ENCODE measurements around the gene TECTA.
A peak's percentile ranks its signal among the peaks of the same experiment; 100 is the strongest.

Gene TECTA

GRCh38 chr11:121081321-121081720 is 19.7 kb upstream of the TECTA start:
- H3K27ac ChIP-seq (replicated peaks): no peak overlapping the region
- no peak overlapping the region for H3K4me3 ChIP-seq (replicated peaks; ENCODE audit: insufficient read depth, low read length)
- H3K27me3 ChIP-seq (ENCODE audit: insufficient read depth, poor library complexity, severe bottlenecking): no peaks in the 10 kb centered on the region
- TF ChIP-seq SPI1 (IDR thresholded peaks at IDR 0.05; ENCODE audit: borderline replicate concordance, low read depth) (no peak), POLR2AphosphoS5 (IDR thresholded peaks at IDR 0.05; ENCODE audit: low read depth) (no peak), CTCF (IDR thresholded peaks at IDR 0.05; ENCODE audit: insufficient read depth, low read length) (no peak), GABPA (IDR thresholded peaks at IDR 0.05; ENCODE audit: low read depth) (no peak)
- DNase-seq (ENCODE audit: low read depth in 1 of 2, low spot score in 1 of 2): no peak

GRCh38 chr11:121082219-121082618 is 18.8 kb upstream of the TECTA start:
- TF ChIP-seq POLR2AphosphoS5 (IDR thresholded peaks at IDR 0.05; ENCODE audit: low read depth): no peak
- TF ChIP-seq CTCF (IDR thresholded peaks at IDR 0.05; ENCODE audit: insufficient read depth, low read length): no peak
- peak; percentile 76 for TF ChIP-seq SPI1 (IDR thresholded peaks at IDR 0.05; ENCODE audit: borderline replicate concordance, low read depth)
- DNase-seq (ENCODE audit: low read depth in 1 of 2, low spot score in 1 of 2): no peak
- Histone ChIP-seq H3K27me3 (ENCODE audit: insufficient read depth, poor library complexity, severe bottlenecking) (no peaks in the 10 kb centered on the region), H3K27ac (replicated peaks) (no peak overlapping the region), H3K4me3 (replicated peaks; ENCODE audit: insufficient read depth, low read length) (no peak overlapping the region)

DNA sequence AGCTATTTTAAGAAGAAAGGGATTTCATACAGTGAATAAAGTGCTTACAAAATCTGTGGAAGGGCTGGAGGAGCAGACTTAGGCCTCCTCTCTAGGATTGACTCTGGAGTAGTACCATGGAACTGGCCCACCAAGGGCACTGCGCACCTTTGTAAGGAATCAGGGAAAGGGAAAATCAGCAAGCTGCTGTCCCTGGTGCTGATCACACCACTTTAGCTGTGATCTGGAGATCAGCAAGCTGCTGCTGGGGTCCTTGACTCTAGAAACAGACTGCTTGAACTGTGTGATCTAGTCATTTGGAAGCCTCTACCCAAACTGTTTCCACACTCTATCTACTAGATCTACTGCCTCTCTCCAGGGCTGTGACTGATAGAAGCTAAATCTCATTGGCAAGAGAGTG is 18.4 kb upstream of the TECTA start:
- no peak for TF ChIP-seq CTCF (IDR thresholded peaks at IDR 0.05; ENCODE audit: insufficient read depth, low read length)
- no peak for TF ChIP-seq POLR2AphosphoS5 (IDR thresholded peaks at IDR 0.05; ENCODE audit: low read depth)
- TF ChIP-seq, protein P1, sequence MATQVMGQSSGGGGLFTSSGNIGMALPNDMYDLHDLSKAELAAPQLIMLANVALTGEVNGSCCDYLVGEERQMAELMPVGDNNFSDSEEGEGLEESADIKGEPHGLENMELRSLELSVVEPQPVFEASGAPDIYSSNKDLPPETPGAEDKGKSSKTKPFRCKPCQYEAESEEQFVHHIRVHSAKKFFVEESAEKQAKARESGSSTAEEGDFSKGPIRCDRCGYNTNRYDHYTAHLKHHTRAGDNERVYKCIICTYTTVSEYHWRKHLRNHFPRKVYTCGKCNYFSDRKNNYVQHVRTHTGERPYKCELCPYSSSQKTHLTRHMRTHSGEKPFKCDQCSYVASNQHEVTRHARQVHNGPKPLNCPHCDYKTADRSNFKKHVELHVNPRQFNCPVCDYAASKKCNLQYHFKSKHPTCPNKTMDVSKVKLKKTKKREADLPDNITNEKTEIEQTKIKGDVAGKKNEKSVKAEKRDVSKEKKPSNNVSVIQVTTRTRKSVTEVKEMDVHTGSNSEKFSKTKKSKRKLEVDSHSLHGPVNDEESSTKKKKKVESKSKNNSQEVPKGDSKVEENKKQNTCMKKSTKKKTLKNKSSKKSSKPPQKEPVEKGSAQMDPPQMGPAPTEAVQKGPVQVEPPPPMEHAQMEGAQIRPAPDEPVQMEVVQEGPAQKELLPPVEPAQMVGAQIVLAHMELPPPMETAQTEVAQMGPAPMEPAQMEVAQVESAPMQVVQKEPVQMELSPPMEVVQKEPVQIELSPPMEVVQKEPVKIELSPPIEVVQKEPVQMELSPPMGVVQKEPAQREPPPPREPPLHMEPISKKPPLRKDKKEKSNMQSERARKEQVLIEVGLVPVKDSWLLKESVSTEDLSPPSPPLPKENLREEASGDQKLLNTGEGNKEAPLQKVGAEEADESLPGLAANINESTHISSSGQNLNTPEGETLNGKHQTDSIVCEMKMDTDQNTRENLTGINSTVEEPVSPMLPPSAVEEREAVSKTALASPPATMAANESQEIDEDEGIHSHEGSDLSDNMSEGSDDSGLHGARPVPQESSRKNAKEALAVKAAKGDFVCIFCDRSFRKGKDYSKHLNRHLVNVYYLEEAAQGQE (IDR thresholded peaks at IDR 0.05; ENCODE audit: insufficient replicate concordance, low read depth): peak; percentile 97
- Histone ChIP-seq H3K4me3 (replicated peaks; ENCODE audit: insufficient read depth, low read length) (no peak overlapping the region), H3K27ac (replicated peaks) (no peak overlapping the region), H3K27me3 (ENCODE audit: insufficient read depth, poor library complexity, severe bottlenecking) (no peaks in the 10 kb centered on the region)
- no peak for DNase-seq (ENCODE audit: low read depth in 1 of 2, low spot score in 1 of 2)

DNA sequence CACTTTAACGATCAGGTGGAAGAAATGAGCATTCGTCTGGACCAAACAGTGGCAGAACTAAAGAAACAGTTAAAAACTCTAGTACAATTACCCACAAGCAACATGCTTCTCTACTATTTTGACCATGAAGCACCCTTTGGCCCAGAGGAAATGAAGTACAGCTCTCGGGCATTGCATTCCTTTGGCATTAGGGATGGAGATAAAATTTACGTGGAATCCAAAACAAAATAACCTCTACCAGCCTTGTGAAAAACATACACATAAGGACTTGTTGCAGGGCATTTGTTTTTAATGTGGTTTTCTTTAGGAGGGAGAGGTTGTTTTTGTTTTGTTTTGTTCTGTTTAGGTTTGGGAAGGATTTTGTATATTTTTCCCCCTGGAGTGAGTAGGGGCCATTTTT is 14.2 kb upstream of the TECTA start:
- no peak overlapping the region for H3K27ac ChIP-seq (replicated peaks)
- no peak overlapping the region for H3K4me3 ChIP-seq (replicated peaks; ENCODE audit: insufficient read depth, low read length)
- TF ChIP-seq SPI1 (IDR thresholded peaks at IDR 0.05; ENCODE audit: borderline replicate concordance, low read depth): no peak
- no peak for TF ChIP-seq GABPA (IDR thresholded peaks at IDR 0.05; ENCODE audit: low read depth)
- TF ChIP-seq POLR2AphosphoS5 (IDR thresholded peaks at IDR 0.05; ENCODE audit: low read depth): no peak
- TF ChIP-seq, protein P1 (IDR thresholded peaks at IDR 0.05; ENCODE audit: insufficient replicate concordance, low read depth): no peak
- no peak for TF ChIP-seq CTCF (IDR thresholded peaks at IDR 0.05; ENCODE audit: insufficient read depth, low read length)
- no peak for DNase-seq (ENCODE audit: low read depth in 1 of 2, low spot score in 1 of 2)
- H3K27me3 ChIP-seq (ENCODE audit: insufficient read depth, poor library complexity, severe bottlenecking): no peaks in the 10 kb centered on the region

Data from HL-60 (cell line).